K562 (cell line): ENCODE measurements around the gene PAXIP1. TPM values are rescaled to one million over a fixed set of nuclear protein-coding genes. Genes with fewer than 3 reads are reported as not detected.

Source experiments
- ATAC-seq: fragments of 200-7000 bp; cut with Tn5 transposase; 3 replicates; pipeline ENCODE4 v1.9.1; 2020; ENCODE audit warnings: moderate library complexity
- BruUV-seq: library from RNA; stranded (reverse); fragments of 400-500 nt; replicated peaks from 2 replicates; lab custom pipeline; 2021; lab: Mats Ljungman, UMichigan
- CTCF ChIA-PET: fragments of 300-600 bp; formaldehyde crosslinking; extraction: SDS; loops from one replicate; lab custom pipeline; 2021; ENCODE audit warnings: low intra/inter-chr PET ratio; lab: Yijun Ruan, JAX
- POLR2A ChIA-PET: fragments of 300-600, 350-650 bp; sonication (Branson Sonifier 250); formaldehyde crosslinking; extraction: SDS; loops from one replicate; lab custom pipeline; 2021; ENCODE audit warnings: antibody characterized with exemption, inconsistent platforms; lab: Yijun Ruan, JAX
- DNase-seq, 4 experiments: peaks; one replicate each; pipeline versions ENCODE4 v3.0.0 to v3.0.0-alpha.2; 2011 to 2018; ENCODE audit warnings: low spot score in 3 of 4, mixed read lengths in 3 of 4; ENCODE audit errors: extremely low read depth in 1 of 4
- FAIRE-seq: peaks from 2 replicates; lab custom pipeline; 2011; peaks lifted over from hg19 to GRCh38; lab: Jason Lieb, UNC
- H2AFZ ChIP-seq: 2 replicates; pipeline ENCODE4 v1.6.0; 2011; ENCODE audit warnings: low read depth, low read length, control low read depth, inconsistent platforms
- H3K27ac ChIP-seq: fragments of 200-600 bp; 3 replicates; pipeline ENCODE4 v1.8.0; 2011; ENCODE audit warnings: low read depth, mild to moderate bottlenecking, control low read depth, inconsistent platforms, low read length, moderate library complexity, mixed read lengths; ENCODE audit errors: extremely low read depth
- H3K27me3 ChIP-seq, 2 experiments: fragments of 300-600 bp in 1 of 2; 2 replicates in 1 of 2; 3 replicates in 1 of 2; pipeline versions ENCODE4 v1.6.0 to v1.8.0; 2011; ENCODE audit warnings: inconsistent platforms in 2 of 2, low read length in 2 of 2, mild to moderate bottlenecking in 1 of 2, mixed read lengths in 1 of 2, moderate library complexity in 1 of 2; ENCODE audit not compliant: control insufficient read depth in 2 of 2, insufficient read depth in 2 of 2
- H3K36me3 ChIP-seq: fragments of 300-600 bp; 3 replicates; pipeline ENCODE4 v1.8.0; 2011; ENCODE audit warnings: mild to moderate bottlenecking, low read length, inconsistent platforms; ENCODE audit not compliant: control insufficient read depth, insufficient read depth
- H3K4me1 ChIP-seq, 2 experiments: fragments of 200-600 bp in 1 of 2; replicated peaks in 1 of 2; 2 replicates in 1 of 2; 3 replicates in 1 of 2; pipeline versions ENCODE4 v1.5.1 to v1.8.0; 2011; ENCODE audit warnings: inconsistent platforms in 2 of 2, low read length in 2 of 2, mild to moderate bottlenecking in 1 of 2, mixed read lengths in 1 of 2, moderate library complexity in 1 of 2; ENCODE audit not compliant: control insufficient read depth in 2 of 2, insufficient read depth in 2 of 2
- H3K4me2 ChIP-seq: 2 replicates; pipeline ENCODE4 v1.6.1; 2011; ENCODE audit warnings: low read length, control low read depth, inconsistent platforms, mixed read lengths; ENCODE audit not compliant: insufficient read depth
- H3K4me3 ChIP-seq: fragments of 200-600 bp; sonication (generic), shearing (Covaris generic); 2 replicates; pipeline ENCODE4 v1.5.1; 2016; ENCODE audit warnings: control low read depth, inconsistent platforms
- H3K79me2 ChIP-seq: fragments of 200-600 bp; 3 replicates; pipeline ENCODE4 v1.8.0; 2011; ENCODE audit warnings: low read length, inconsistent platforms; ENCODE audit not compliant: control insufficient read depth, insufficient read depth
- H3K9ac ChIP-seq, 2 experiments: 2 replicates each; pipeline versions ENCODE4 v1.6.0 to v1.6.1; 2011; ENCODE audit warnings: low read depth in 2 of 2, low read length in 2 of 2, control low read depth in 1 of 2, inconsistent platforms in 1 of 2, mild to moderate bottlenecking in 1 of 2, mixed read lengths in 1 of 2; ENCODE audit not compliant: insufficient read depth in 1 of 2
- H3K9me1 ChIP-seq: one replicate; pipeline ENCODE4 v1.6.0; 2011; ENCODE audit warnings: inconsistent platforms, mild to moderate bottlenecking, low read length, moderate library complexity; ENCODE audit not compliant: control insufficient read depth, insufficient read depth
- H3K9me3 ChIP-seq: replicated peaks from 2 replicates; pipeline ENCODE4 v1.5.1; 2011; ENCODE audit warnings: low read depth, low read length, inconsistent platforms; ENCODE audit not compliant: control insufficient read depth, insufficient read depth
- H4K20me1 ChIP-seq: replicated peaks from 2 replicates; pipeline ENCODE4 v1.6.1; 2011; ENCODE audit warnings: low read length, inconsistent platforms, mixed read lengths; ENCODE audit not compliant: control insufficient read depth, insufficient read depth
- DIDO1 ChIP-seq: fragments of 450-650 bp; IDR thresholded peaks from 2 replicates; pipeline ENCODE4 v1.6.1; 2016; ENCODE audit warnings: low read depth, missing biosample characterization, missing genetic modification characterization
- GATAD2B ChIP-seq: fragments of 450-650 bp; IDR thresholded peaks from 2 replicates; pipeline ENCODE4 v1.6.1; 2017; ENCODE audit warnings: mild to moderate bottlenecking, borderline replicate concordance
- LCOR ChIP-seq: sonication (generic); formaldehyde crosslinking; IDR thresholded peaks from 2 replicates; pipeline ENCODE4 v1.8.0; 2022; ENCODE audit warnings: mild to moderate bottlenecking, missing genetic modification reagents
- MCM2 ChIP-seq: fragments of 450-650 bp; IDR thresholded peaks from 2 replicates; pipeline ENCODE4 v1.6.1; 2017; ENCODE audit warnings: low read depth, mild to moderate bottlenecking
- RBM25 ChIP-seq: fragments of 200-400 bp; formaldehyde crosslinking; IDR thresholded peaks from 2 replicates; pipeline ENCODE4 v1.6.1; 2018; ENCODE audit warnings: low read length, low read depth, moderate library complexity; ENCODE audit not compliant: severe bottlenecking
- TCF7L2 ChIP-seq: fragments of 150-350 bp; IDR thresholded peaks from 2 replicates; pipeline ENCODE4 v1.6.1; 2016; ENCODE audit warnings: low read depth, mild to moderate bottlenecking, low read length, moderate library complexity
- TGIF2 ChIP-seq: sonication (generic); formaldehyde crosslinking; IDR thresholded peaks from 2 replicates; pipeline ENCODE4 v1.8.1; 2022; ENCODE audit warnings: mild to moderate bottlenecking, missing genetic modification reagents, moderate library complexity
- ZBED1 ChIP-seq: IDR thresholded peaks from 2 replicates; pipeline ENCODE4 v1.6.1; 2014
- ZFP91 ChIP-seq: sonication (generic); formaldehyde crosslinking; IDR thresholded peaks from 2 replicates; pipeline ENCODE4 v1.8.0; 2022; ENCODE audit warnings: mild to moderate bottlenecking, missing genetic modification reagents
- ZNF143 ChIP-seq: sonication (generic); formaldehyde crosslinking; IDR thresholded peaks from 2 replicates; pipeline ENCODE4 v1.9.0; 2022; ENCODE audit warnings: mild to moderate bottlenecking, missing genetic modification reagents
- WGBS: fragments of 100-300 bp; shearing (Covaris generic); methylation state at CpG from one replicate; pipeline ENCODE4 v1.1.6; 2016; ENCODE audit warnings: low coverage, mixed read lengths; ENCODE audit not compliant: insufficient coverage; ENCODE audit errors: missing lambda C conversion rate; 5-methylcytosine and 5-hydroxymethylcytosine counted together
- in situ Hi-C: fragments of 300-500 bp; cut with MboI; formaldehyde crosslinking; loops from 4 replicates; pipeline ENCODE4 v1.15.0; 2018; ENCODE audit warnings: inconsistent platforms, mixed read lengths
- intact Hi-C: fragments of 100-400 bp; cut with micrococcal nuclease; formaldehyde crosslinking; loops from 2 replicates; pipeline ENCODE4 v1.14.2; 2022
- polyA plus RNA-seq, 8 experiments: library from polyadenylated mRNA; depleted of rRNA in 4 of 8; stranded (reverse) in 5 of 8; unstranded in 3 of 8; fragments of >200 nt; fragmentation: Nextera tagmentation in 2 of 8; fragmentation: Illumina TruSeq in 1 of 8; extraction: Ambion mirVana in 2 of 8; extraction: Trizol in 1 of 8; gene quantifications; 2 replicates each; pipeline versions ENCODE4 v1.2.1 to v1.2.3, GENCODE V29; 2011 to 2014; ENCODE audit warnings: inconsistent platforms in 1 of 8, missing spikeins in 1 of 8
- total RNA-seq, 7 experiments: library from RNA; depleted of rRNA in 6 of 7; stranded (reverse); fragments of >200 nt in 6 of 7; fragmentation: Illumina TruSeq in 2 of 7; extraction: Trizol in 2 of 7; gene quantifications; 2 replicates each; pipeline versions ENCODE4 v1.2.1 to v1.2.3, GENCODE V29; 2011 to 2021; ENCODE audit warnings: low replicate concordance in 1 of 7

PAXIP1 gene
- total and polyA plus RNA-seq, 9 of the 15 experiments (the other 6 are each of a cell fraction or from before 2014, with no cell fraction given), result 9.7 to 37.9 (median 28.4) TPM

- BruUV-seq, result no TSS peak
- WGBS, result 2% methylated on average over 7 of the region's 7 CpGs
- Histone ChIP-seq H3K36me3 (no peaks in the 10 kb centered on the region), H3K79me2 (no peaks in the 10 kb centered on the region), H2AFZ (no peak overlapping the region), H3K9ac (no peak overlapping the region), H3K4me1 (peaks cover 0 to 6% of the 10 kb centered on the region in 2 experiments; a peak in 1 of 5 replicates), H3K9me3 (no peaks in the 10 kb centered on the region), H3K4me2 (no peak overlapping the region), H3K27me3 (peaks cover 42 to 97% of the 10 kb centered on the region in 2 experiments), H4K20me1 (no peaks in the 10 kb centered on the region), H3K9me1 (no peaks in the 10 kb centered on the region), H3K27ac (no peak overlapping the region), H3K4me3 (no peak overlapping the region)
- no peak for DNase-seq
- intact Hi-C loops (no loop called here), in situ Hi-C loops (no loop called here)
- TF ChIP-seq TCF7L2 (no peak), DIDO1 (tag) (no peak), LCOR (CRISPR knock-in tag) (no peak), ZFP91 (no peak), MCM2 (no peak), RBM25 (no peak), ZBED1 (no peak), ZNF143 (no peak), GATAD2B (no peak), TGIF2 (no peak)
- FAIRE-seq, result no peak
- POLR2A ChIA-PET, result interaction anchor here (0.5 kb wide), 1 partner anchor 889 kb away, joined by 3 read pairs; no protein-coding TSS in a partner anchor
- ATAC-seq, result no peak
- CTCF ChIA-PET, result interaction anchor here (1.2 kb wide), 1 partner anchor 25 kb away, joined by 3 read pairs; no protein-coding TSS in a partner anchor
These were observed 96.7 kb downstream of the PAXIP1 start for GRCh38 chr7:154906201-154906600.
